Placental epithelial cell (primary cell): Measurements from ENCODE around the gene MYH1. TPM values are rescaled to one million over a fixed set of nuclear protein-coding genes. Genes with fewer than 3 reads are reported as not detected.

Experiments
- total RNA-seq: library from RNA; depleted of rRNA; stranded (reverse); fragments of >200 nt; gene quantifications from 2 replicates; pipeline ENCODE4 v1.2.3, GENCODE V29; 2012

Gene MYH1
- not detected in 2 replicates for total RNA-seq

DNA sequence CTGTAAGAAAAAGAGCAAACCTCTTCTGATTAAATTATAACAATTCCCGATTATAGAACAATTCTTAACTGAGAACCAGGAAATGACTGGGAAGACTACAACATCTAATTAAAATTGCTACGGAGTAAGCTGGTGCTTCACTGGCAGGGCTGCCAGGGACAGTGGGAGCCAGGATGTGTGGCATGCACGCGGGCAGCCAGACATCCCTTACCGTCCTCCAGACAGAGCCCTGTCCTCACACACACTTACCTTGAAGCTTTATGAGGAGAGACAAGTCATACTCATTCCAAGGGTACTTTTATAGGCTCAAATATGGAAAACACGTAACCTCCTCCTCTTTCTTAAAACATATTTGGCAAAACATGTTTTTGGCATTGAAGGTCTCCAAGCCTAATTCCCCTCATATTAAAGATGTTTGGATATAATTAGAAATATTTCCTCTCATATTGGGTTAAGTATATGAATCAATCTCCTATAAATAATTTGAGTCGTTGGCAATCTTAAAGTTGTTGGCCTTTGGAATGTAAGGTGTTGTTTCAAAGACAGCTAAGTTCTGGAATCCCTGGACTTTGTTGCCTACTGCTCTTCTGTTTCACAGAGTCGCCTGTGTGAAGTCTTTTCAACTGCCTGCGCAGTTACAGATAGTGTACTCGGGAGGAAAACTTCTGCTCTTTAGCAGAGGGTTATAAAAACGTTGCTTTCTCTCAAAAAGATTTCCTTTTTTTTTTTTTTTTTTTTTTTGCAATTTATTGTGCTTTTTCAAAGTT is at the start of gene MYH1:
TSS of gene MYH1 (minus strand) at position 272 of the 767 bp plus-strand sequence. CDS start 1,900 bp downstream, outside the sequence.

DNA sequence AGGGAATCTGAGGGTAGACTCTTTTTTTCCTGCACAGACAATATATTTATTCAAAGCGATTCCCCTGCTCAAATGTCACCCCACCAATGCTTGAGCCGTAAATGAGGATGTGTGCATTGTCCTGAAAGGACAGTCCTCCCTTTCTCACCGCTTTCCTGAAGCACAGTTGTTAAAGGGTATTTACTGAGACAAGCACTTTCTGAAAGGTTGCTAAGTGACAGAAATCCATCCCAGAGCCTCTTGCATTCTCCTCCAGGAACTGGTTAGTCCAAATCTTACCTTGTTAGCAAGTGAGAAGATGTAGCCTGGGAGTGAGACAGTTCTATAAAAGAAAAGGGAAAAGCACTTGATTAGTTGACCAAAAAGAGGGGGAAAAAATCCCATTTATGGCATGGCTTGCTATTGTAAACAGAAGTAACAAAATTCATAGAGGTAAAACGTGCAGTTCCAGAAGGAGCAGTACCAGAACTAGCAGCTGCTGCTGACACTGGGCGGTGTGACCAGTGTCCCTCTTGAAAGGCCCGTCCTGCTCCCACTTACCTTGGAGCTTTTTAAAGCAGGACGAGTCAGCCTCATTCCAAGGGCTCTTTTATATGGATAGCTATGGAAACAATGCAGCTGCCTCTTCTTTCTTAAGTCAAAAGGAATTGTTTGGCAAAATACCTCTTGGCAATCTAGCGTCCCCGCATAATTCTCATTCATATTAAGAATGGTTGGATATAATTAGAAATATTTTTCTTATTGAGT is 30.9 kb upstream of the MYH1 start, which contains the start of gene MYH2:
TSS of gene MYH2 (minus strand) at position 563 of the 747 bp plus-strand sequence. CDS start 1,738 bp downstream, outside the sequence.

DNA sequence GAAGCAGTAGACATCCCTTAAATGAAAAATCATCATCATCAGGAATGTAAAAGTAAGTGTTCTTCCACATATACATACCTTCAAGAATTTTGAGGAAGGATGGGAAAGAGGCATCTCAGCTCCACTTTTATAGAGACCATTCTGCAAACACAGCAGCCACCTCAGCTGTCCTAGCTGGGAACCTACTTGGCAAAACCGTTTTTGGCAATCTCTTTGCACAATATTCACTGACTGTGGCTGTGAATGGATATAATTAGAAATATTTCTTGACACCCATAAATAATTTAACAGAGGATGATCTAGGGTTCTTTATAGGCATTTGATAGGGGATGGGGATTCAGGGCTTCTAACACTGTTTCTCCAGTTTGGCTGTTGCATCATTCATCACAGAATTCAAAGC is 48.9 kb downstream of the MYH1 start, which contains the start of gene MYH4:
TSS of gene MYH4 (minus strand) at position 101 of the 400 bp plus-strand sequence. CDS start 2,814 bp downstream, outside the sequence.

Other genes with a start within 250 kb of the MYH1 start
- not detected in 2 replicates for gene MYH13, start 145.5 kb downstream of the MYH1 start, total RNA-seq
- not detected in 2 replicates for gene MYH8, start 96.6 kb downstream of the MYH1 start, total RNA-seq
- not detected in 2 replicates for gene MYH4, start 49.0 kb downstream of the MYH1 start, total RNA-seq
- gene MYH2, start 31.1 kb upstream of the MYH1 start, total RNA-seq: not detected in 2 replicates
- gene MYH3, start 138.8 kb upstream of the MYH1 start, total RNA-seq: 0.65 and 1.6 TPM in 2 replicates
- 17.7 and 23.6 TPM in 2 replicates for gene SCO1, start 179.0 kb upstream of the MYH1 start, total RNA-seq
- gene ADPRM, start 179.1 kb upstream of the MYH1 start, total RNA-seq: 7.5 and 14.1 TPM in 2 replicates
- 0.98 and 5.1 TPM in 2 replicates for gene TMEM220, start 211.5 kb upstream of the MYH1 start, total RNA-seq